GM12878 (cell line): ENCODE measurements around the gene TTLL4. TPM values are rescaled to one million over a fixed set of nuclear protein-coding genes. Genes with fewer than 3 reads are reported as not detected.

Source experiments
- ATAC-seq: fragments of 200-7000 bp; cut with Tn5 transposase; 3 replicates; pipeline ENCODE4 v1.9.1; 2020; ENCODE audit warnings: mild to moderate bottlenecking, moderate library complexity
- Bru-seq: library from RNA; stranded (reverse); fragments of 400-500 nt; gene quantifications from one replicate; lab custom pipeline; 2021; lab: Mats Ljungman, UMichigan
- BruChase-seq, 2 experiments: library from RNA; stranded (reverse); fragments of 400-500 nt; gene quantifications; one replicate each; lab custom pipeline; 2021; lab: Mats Ljungman, UMichigan
- BruUV-seq: library from RNA; stranded (reverse); fragments of 400-500 nt; replicated peaks from 2 replicates; lab custom pipeline; 2021; lab: Mats Ljungman, UMichigan
- CTCF ChIA-PET: fragments of 300-600 bp; sonication (Branson Sonifier 250); formaldehyde crosslinking; extraction: SDS; loops from one replicate; lab custom pipeline; 2021; ENCODE audit warnings: inconsistent platforms; lab: Yijun Ruan, JAX
- POLR2A ChIA-PET: fragments of 350-600 bp; formaldehyde crosslinking; extraction: SDS; loops from one replicate; lab custom pipeline; 2021; ENCODE audit warnings: inconsistent platforms; lab: Charles Lee
- RAD21 ChIA-PET: fragments of 300-600 bp; sonication (Branson Sonifier 250); formaldehyde crosslinking; loops from one replicate; lab custom pipeline; 2023; ENCODE audit warnings: antibody characterized with exemption; ENCODE audit not compliant: unreplicated experiment; lab: Charles Lee
- SMC1A ChIA-PET: fragments of 300-600 bp; sonication (Branson Sonifier 250); formaldehyde crosslinking; loops from one replicate; lab custom pipeline; 2023; ENCODE audit not compliant: unreplicated experiment, uncharacterized antibody; lab: Charles Lee
- DNase-seq: peaks from one replicate; pipeline ENCODE4 v3.0.0-alpha.2; 2011; ENCODE audit warnings: low read depth, low spot score
- FAIRE-seq: peaks from 3 replicates; lab custom pipeline; 2011; peaks lifted over from hg19 to GRCh38; lab: Jason Lieb, UNC
- H2AFZ ChIP-seq: 2 replicates; pipeline ENCODE4 v1.6.0; 2011; ENCODE audit warnings: low read depth, low read length, control low read depth; ENCODE audit not compliant: control insufficient read depth
- H3K27ac ChIP-seq: 2 replicates; pipeline ENCODE4 v1.5.1; 2011; ENCODE audit warnings: control low read depth; ENCODE audit not compliant: control insufficient read depth, insufficient read depth
- H3K27me3 ChIP-seq, 2 experiments: replicated peaks in 1 of 2; 2 replicates each; pipeline versions ENCODE4 v1.6.0 to v1.6.1; 2011; ENCODE audit warnings: low read length in 1 of 2; ENCODE audit not compliant: control insufficient read depth in 2 of 2, insufficient read depth in 2 of 2
- H3K36me3 ChIP-seq, 2 experiments: 2 replicates each; pipeline ENCODE4 v1.5.1; 2011; ENCODE audit warnings: low read length in 1 of 2; ENCODE audit not compliant: control insufficient read depth in 2 of 2, insufficient read depth in 2 of 2
- H3K4me1 ChIP-seq: 2 replicates; pipeline ENCODE4 v1.6.1; 2011; ENCODE audit warnings: mild to moderate bottlenecking, low read length, moderate library complexity, mixed read lengths; ENCODE audit not compliant: control insufficient read depth, insufficient read depth
- H3K4me2 ChIP-seq: 2 replicates; pipeline ENCODE4 v1.6.0; 2011; ENCODE audit warnings: control low read depth; ENCODE audit not compliant: control insufficient read depth, insufficient read depth
- H3K4me3 ChIP-seq: fragments of 200-600 bp; sonication (generic); 2 replicates; pipeline ENCODE4 v1.5.1; 2016
- H3K79me2 ChIP-seq: 2 replicates; pipeline ENCODE4 v1.6.0; 2011; ENCODE audit warnings: low read length; ENCODE audit not compliant: control insufficient read depth, insufficient read depth
- H3K9ac ChIP-seq: 2 replicates; pipeline ENCODE4 v1.8.0; 2011; ENCODE audit warnings: low read length, control low read depth, mixed read lengths; ENCODE audit not compliant: control insufficient read depth, insufficient read depth
- H3K9me3 ChIP-seq: replicated peaks from 3 replicates; pipeline ENCODE4 v1.5.1; 2011; ENCODE audit warnings: mild to moderate bottlenecking, low read length; ENCODE audit not compliant: control insufficient read depth, insufficient read depth
- H4K20me1 ChIP-seq: 2 replicates; pipeline ENCODE4 v1.6.0; 2011; ENCODE audit not compliant: control insufficient read depth, insufficient read depth
- CBX5 ChIP-seq: sonication (generic); IDR thresholded peaks from 2 replicates; pipeline ENCODE4 v1.6.1; 2016; ENCODE audit warnings: low read depth, moderate library complexity, mild to moderate bottlenecking, inconsistent platforms
- POLR2AphosphoS5 ChIP-seq: IDR thresholded peaks from 2 replicates; pipeline ENCODE4 v1.6.1; 2011; ENCODE audit warnings: mild to moderate bottlenecking, low read length, inconsistent platforms
- RAD21 ChIP-seq: IDR thresholded peaks from 2 replicates; pipeline ENCODE4 v1.6.1; 2011; ENCODE audit warnings: mild to moderate bottlenecking, low read depth, low read length, moderate library complexity; ENCODE audit not compliant: insufficient read depth
- ZNF24 ChIP-seq: fragments of 450-650 bp; IDR thresholded peaks from 2 replicates; pipeline ENCODE4 v1.6.1; 2017; ENCODE audit warnings: antibody characterized with exemption, mild to moderate bottlenecking
- WGBS: methylation state at CpG from one replicate; pipeline ENCODE4 v1.1.6; 2016; ENCODE audit warnings: low lambda C conversion rate; ENCODE audit not compliant: insufficient replicate concordance, insufficient coverage; ENCODE audit errors: missing lambda C conversion rate; 5-methylcytosine and 5-hydroxymethylcytosine counted together
- in situ Hi-C: fragments of 300-500 bp; cut with MboI; formaldehyde crosslinking; loops from 9 replicates; pipeline ENCODE4 v1.14.3; 2018; ENCODE audit warnings: mixed read lengths
- intact Hi-C: fragments of 100-400 bp; cut with micrococcal nuclease; formaldehyde crosslinking; loops from one replicate; pipeline ENCODE4 v1.14.2; 2022; ENCODE audit not compliant: unreplicated experiment
- long read RNA-seq, 2 experiments: library from polyadenylated mRNA; unstranded; transcript quantifications; one replicate each; pipeline ENCODE4 v2.0.0, GENCODE V29; 2019 to 2020
- polyA minus RNA-seq, 3 experiments: library from RNA; depleted of rRNA, polyadenylated mRNA; stranded (reverse); fragments of >200 nt; gene quantifications; 2 replicates each; pipeline ENCODE4 v1.2.3, GENCODE V29; 2011
- polyA plus RNA-seq, 11 experiments: library from polyadenylated mRNA; depleted of rRNA in 4 of 11; unstranded in 6 of 11; stranded (reverse) in 5 of 11; fragments of >200 nt; fragmentation: Nextera tagmentation in 4 of 11; fragmentation: Illumina TruSeq in 1 of 11; extraction: Ambion mirVana in 4 of 11; extraction: Trizol in 1 of 11; gene quantifications; 1 replicate in 1 of 11; 2 replicates in 10 of 11; pipeline versions ENCODE4 v1.2.1 to v1.2.3, GENCODE V29; 2011 to 2016; ENCODE audit warnings: inconsistent platforms in 2 of 11, missing spikeins in 2 of 11, low read depth in 1 of 11
- total RNA-seq, 4 experiments: library from RNA; depleted of rRNA in 3 of 4; stranded (reverse); fragments of >200 nt in 3 of 4; fragmentation: Illumina TruSeq in 1 of 4; extraction: Trizol in 1 of 4; gene quantifications; 2 replicates each; pipeline versions ENCODE4 v1.2.1 to v1.2.3, GENCODE V29; 2013 to 2021
- TF ChIP-seq, protein P1 (sequence below): IDR thresholded peaks from 2 replicates; pipeline ENCODE4 v1.6.1; 2011; ENCODE audit warnings: borderline replicate concordance, low read depth, mild to moderate bottlenecking, moderate library complexity, low read length; ENCODE audit not compliant: insufficient read depth, poor library complexity, severe bottlenecking
- TF ChIP-seq, protein P2 (sequence below): IDR thresholded peaks from 2 replicates; pipeline ENCODE4 v1.6.1; 2011; ENCODE audit warnings: borderline replicate concordance, low read depth, mild to moderate bottlenecking, moderate library complexity, mixed read lengths, low read length; ENCODE audit not compliant: insufficient read depth; ENCODE audit errors: extremely low read length
- TF ChIP-seq, protein P3 (sequence below): IDR thresholded peaks from 2 replicates; pipeline ENCODE4 v1.6.1; 2012; ENCODE audit warnings: low read length, inconsistent platforms

The TTLL4 gene, protein sequence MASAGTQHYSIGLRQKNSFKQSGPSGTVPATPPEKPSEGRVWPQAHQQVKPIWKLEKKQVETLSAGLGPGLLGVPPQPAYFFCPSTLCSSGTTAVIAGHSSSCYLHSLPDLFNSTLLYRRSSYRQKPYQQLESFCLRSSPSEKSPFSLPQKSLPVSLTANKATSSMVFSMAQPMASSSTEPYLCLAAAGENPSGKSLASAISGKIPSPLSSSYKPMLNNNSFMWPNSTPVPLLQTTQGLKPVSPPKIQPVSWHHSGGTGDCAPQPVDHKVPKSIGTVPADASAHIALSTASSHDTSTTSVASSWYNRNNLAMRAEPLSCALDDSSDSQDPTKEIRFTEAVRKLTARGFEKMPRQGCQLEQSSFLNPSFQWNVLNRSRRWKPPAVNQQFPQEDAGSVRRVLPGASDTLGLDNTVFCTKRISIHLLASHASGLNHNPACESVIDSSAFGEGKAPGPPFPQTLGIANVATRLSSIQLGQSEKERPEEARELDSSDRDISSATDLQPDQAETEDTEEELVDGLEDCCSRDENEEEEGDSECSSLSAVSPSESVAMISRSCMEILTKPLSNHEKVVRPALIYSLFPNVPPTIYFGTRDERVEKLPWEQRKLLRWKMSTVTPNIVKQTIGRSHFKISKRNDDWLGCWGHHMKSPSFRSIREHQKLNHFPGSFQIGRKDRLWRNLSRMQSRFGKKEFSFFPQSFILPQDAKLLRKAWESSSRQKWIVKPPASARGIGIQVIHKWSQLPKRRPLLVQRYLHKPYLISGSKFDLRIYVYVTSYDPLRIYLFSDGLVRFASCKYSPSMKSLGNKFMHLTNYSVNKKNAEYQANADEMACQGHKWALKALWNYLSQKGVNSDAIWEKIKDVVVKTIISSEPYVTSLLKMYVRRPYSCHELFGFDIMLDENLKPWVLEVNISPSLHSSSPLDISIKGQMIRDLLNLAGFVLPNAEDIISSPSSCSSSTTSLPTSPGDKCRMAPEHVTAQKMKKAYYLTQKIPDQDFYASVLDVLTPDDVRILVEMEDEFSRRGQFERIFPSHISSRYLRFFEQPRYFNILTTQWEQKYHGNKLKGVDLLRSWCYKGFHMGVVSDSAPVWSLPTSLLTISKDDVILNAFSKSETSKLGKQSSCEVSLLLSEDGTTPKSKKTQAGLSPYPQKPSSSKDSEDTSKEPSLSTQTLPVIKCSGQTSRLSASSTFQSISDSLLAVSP
- 98.7 and 112 TPM in 2 replicates for total RNA-seq (2013; cell fraction: nucleolus; rRNA removed)
- total RNA-seq (2014; rRNA removed) (22.3 and 31.7 TPM in 2 replicates), total RNA-seq (2014; rRNA removed; fragmentation: Illumina TruSeq; extraction: Trizol) (20.4 and 20.7 TPM in 2 replicates), total RNA-seq (2021) (49.1 and 51.7 TPM in 2 replicates), polyA plus RNA-seq (2011; rRNA removed) (35.9 and 50.8 TPM in 2 replicates), polyA plus RNA-seq (2014; fragmentation: Illumina TruSeq; extraction: Trizol) (62.7 and 63.1 TPM in 2 replicates), polyA plus RNA-seq (2014; fragmentation: Nextera tagmentation; extraction: Ambion mirVana) (10 to 100 TPM; 16.6 to 18.7 TPM), polyA plus RNA-seq (2014; rRNA removed) (34.1 and 35.7 TPM in 2 replicates), polyA plus RNA-seq (2016; fragmentation: Nextera tagmentation; extraction: Ambion mirVana) (10 to 100 TPM; 27.5 to 38.0 TPM), polyA minus RNA-seq (2011; rRNA and poly(A)+ RNA removed) (80.0 and 87.2 TPM in 2 replicates), Bru-seq, nascent RNA (percentile 65 among the genes with signal in this experiment), BruChase-seq, experiment 1, labeled RNA remaining after a 6-hour chase (percentile 71 among the genes with signal in this experiment), BruChase-seq, experiment 2, labeled RNA remaining after a 2-hour chase (percentile 69 among the genes with signal in this experiment)
- polyA plus RNA-seq (2011; ENCODE audit: low read depth), result 16.7 TPM
- polyA plus RNA-seq (2011; cell fraction: cytosol; rRNA removed), result 47.3 and 57.9 TPM in 2 replicates
- polyA plus RNA-seq (2011; cell fraction: nucleus; rRNA removed), result 174 and 209 TPM in 2 replicates
- polyA plus RNA-seq (2012), result 13.6 and 19.5 TPM in 2 replicates
- polyA minus RNA-seq (2011; cell fraction: cytosol; rRNA and poly(A)+ RNA removed), result 17.5 and 19.5 TPM in 2 replicates
- 64.6 and 98.3 TPM in 2 replicates for polyA minus RNA-seq (2011; cell fraction: nucleus; rRNA and poly(A)+ RNA removed)
- long read RNA-seq, experiment 1, full-length matches to known transcripts, result 5 of 9 reads
- long read RNA-seq, experiment 1, partial matches to known transcripts, result 1 of 9 reads
- long read RNA-seq, experiment 1, other reads (novel, unspliced or antisense), result 3 of 9 reads
- long read RNA-seq, experiment 2, full-length matches to known transcripts, result 4 of 30 reads
- long read RNA-seq, experiment 2, partial matches to known transcripts, result 20 of 30 reads
- long read RNA-seq, experiment 2, other reads (novel, unspliced or antisense), result 6 of 30 reads

DNA sequence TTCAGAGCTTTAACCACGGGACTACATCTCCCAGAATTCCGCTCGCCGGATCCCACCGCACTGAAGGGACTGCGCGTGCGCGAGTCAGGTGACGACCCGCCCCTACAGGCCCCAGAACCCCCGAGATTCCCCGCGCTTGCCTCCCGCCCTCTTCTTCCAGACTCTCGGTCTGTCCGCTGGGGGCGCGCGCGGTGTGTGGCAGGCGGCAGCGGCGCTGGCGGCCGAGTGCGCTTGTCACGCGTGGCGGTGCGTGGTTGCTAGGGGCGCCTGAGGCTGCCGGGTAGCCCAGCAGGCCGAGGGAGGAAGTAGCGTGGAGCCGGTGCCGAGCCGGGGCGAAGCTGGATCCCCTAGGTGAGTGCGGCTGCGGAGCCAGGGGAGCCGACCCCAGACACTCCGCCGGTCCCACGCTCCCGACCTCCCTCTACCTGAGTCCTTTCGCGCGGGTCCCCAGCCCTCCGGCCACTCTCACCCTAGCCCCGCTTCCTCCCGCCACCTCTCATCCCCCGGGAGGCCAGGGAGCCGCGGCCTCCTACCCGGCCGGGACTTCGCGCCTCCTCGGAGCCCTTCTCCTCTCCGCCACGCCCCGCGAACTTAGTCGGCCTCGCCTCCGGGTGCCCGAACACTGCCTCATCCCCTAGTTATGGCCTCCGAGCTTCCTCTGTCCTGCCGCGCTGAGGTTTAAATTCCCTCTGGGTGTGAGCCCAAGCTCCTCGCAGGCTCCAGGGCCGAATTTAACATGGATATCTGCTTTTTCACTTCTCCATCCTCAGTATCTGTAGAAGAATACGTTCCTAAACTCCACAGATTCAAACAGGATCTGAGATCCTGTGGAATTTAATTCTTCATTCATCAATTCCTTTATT lies at the start of gene TTLL4:
Gene TTLL4 (plus strand): TSS at position 149 of the 863 bp plus-strand sequence. CDS start 26,842 bp downstream, outside the sequence.
- Histone ChIP-seq H2AFZ (peak within 1 kb of the TSS; percentile 80), H3K9me3 (no peaks in the 10 kb centered on the region), H3K27me3 (no peaks in the 10 kb centered on the region), H3K27ac (peak within 1 kb of the TSS; percentile 77), H3K36me3 (peaks cover 0 to 5% of the 10 kb centered on the region in 2 experiments; a peak in 2 of 4 replicates), H3K4me3 (peak within 1 kb of the TSS; percentile 89), H3K9ac (peak within 1 kb of the TSS; percentile 75), H3K79me2 (peaks cover 40% of the 10 kb centered on the region), H3K4me1 (peaks cover 7% of the 10 kb centered on the region), H4K20me1 (no peaks in the 10 kb centered on the region), H3K4me2 (peak within 1 kb of the TSS; percentile 70)
- CTCF ChIA-PET, result interaction anchor here (0.6 to 3.7 kb wide), 18 partner anchors 11 to 316 kb away, joined by 3 to 36 read pairs (median 3); partner anchors contain the start of genes BCS1L, RNF25, STK36 and ZNF142
- FAIRE-seq, result peak; percentile 18
- BruUV-seq, result TSS peak; percentile 65
- RAD21 ChIA-PET, result interaction anchor here (0.6 to 1.5 kb wide), 10 partner anchors 11 to 494 kb away, joined by 3 to 12 read pairs (median 4); partner anchors contain the start of genes BCS1L and ZNF142
- in situ Hi-C loops (no loop called here), intact Hi-C loops (loop anchor here (1.0 kb wide), 2 partner anchors 53 to 136 kb away; no protein-coding TSS in a partner anchor)
- POLR2A ChIA-PET, result interaction anchor here (1.0 to 1.5 kb wide), 3 partner anchors 41 to 169 kb away, joined by 4 read pairs; partner anchors contain the start of genes BCS1L, WNT10A and ZNF142
- peak; percentile 94 for ATAC-seq
- DNase-seq, result peak; percentile 88
- SMC1A ChIA-PET, result interaction anchor here (0.7 to 3.7 kb wide), 8 partner anchors 9 to 137 kb away, joined by 3 to 15 read pairs (median 4); partner anchors contain the start of genes BCS1L and ZNF142
- WGBS, result under 1% methylated on average over 67 of the region's 74 CpGs
- TF ChIP-seq ZNF24 (no peak), POLR2AphosphoS5 (0 out of 2 replicates have a peak, but pooled peaks have one; percentile 32), CBX5 (no peak), RAD21 (peak; percentile 81)
- TF ChIP-seq, protein P1, sequence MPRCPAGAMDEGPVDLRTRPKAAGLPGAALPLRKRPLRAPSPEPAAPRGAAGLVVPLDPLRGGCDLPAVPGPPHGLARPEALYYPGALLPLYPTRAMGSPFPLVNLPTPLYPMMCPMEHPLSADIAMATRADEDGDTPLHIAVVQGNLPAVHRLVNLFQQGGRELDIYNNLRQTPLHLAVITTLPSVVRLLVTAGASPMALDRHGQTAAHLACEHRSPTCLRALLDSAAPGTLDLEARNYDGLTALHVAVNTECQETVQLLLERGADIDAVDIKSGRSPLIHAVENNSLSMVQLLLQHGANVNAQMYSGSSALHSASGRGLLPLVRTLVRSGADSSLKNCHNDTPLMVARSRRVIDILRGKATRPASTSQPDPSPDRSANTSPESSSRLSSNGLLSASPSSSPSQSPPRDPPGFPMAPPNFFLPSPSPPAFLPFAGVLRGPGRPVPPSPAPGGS, result no peak
- TF ChIP-seq, protein P2, sequence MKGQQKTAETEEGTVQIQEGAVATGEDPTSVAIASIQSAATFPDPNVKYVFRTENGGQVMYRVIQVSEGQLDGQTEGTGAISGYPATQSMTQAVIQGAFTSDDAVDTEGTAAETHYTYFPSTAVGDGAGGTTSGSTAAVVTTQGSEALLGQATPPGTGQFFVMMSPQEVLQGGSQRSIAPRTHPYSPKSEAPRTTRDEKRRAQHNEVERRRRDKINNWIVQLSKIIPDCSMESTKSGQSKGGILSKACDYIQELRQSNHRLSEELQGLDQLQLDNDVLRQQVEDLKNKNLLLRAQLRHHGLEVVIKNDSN, result peak; percentile 79
- TF ChIP-seq, protein P3, sequence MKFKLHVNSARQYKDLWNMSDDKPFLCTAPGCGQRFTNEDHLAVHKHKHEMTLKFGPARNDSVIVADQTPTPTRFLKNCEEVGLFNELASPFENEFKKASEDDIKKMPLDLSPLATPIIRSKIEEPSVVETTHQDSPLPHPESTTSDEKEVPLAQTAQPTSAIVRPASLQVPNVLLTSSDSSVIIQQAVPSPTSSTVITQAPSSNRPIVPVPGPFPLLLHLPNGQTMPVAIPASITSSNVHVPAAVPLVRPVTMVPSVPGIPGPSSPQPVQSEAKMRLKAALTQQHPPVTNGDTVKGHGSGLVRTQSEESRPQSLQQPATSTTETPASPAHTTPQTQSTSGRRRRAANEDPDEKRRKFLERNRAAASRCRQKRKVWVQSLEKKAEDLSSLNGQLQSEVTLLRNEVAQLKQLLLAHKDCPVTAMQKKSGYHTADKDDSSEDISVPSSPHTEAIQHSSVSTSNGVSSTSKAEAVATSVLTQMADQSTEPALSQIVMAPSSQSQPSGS, result no peak
